ENCODE results near the gene KCNQ1. TPM values are rescaled to one million over a fixed set of nuclear protein-coding genes. Genes with fewer than 3 reads are reported as not detected.
A peak's percentile ranks its signal among the peaks of the same experiment; 100 is the strongest.

The KCNQ1 gene
- total and polyA plus RNA-seq, 4 donors, result 15.4 to 41.7 (median 26.2) TPM

DNA sequence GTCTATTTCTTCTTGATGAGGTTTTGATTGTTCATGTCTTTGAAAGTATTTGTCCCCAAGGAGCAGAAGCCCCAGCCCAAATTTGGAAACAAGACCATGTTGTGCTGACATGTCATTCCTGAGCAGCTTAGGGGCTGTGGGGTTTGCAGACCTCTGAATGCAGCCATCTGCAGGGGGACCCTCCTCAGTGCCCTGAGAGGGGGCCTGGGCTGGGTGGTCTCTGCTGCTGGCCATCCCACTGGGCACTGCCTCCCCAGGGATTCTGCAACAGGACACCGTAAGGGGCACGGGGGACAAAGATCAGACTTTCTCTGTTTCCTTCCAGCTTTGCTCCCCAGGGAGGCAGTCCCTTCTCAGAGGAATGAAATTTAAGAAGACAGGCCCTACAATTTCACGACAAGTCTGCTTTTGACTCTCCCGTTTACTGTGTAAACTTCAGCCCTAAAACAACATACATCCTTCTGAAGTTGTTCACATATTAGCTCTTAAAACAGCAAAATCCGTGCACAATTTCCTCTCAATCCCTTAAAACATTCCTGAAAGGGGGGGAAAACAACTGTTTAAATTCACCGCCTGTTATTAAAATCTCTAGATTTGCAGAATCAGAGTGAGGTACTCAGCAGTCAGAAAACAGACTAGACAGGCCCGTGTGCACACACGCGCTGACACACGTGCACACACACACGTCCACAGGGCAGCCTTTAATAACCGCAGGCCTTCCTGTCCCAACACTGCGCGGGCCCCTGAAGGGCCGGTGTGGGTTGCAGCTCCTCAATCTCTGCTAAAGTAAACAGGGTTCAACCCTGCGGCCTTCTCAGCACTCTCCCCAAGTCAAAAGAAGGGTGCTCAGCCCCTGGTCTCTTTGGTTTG, 109.8 kb downstream of the KCNQ1 start:
- 72 to 85% methylated on average over 16 of the region's 16 CpGs for WGBS, 2 donors
- peak; percentile 17 to 57 (median 20) for DNase-seq
- no peaks in the 10 kb centered on the region for H3K36me3 ChIP-seq (ENCODE audit: control insufficient read depth in 4 of 4, insufficient read depth in 4 of 4, low read length in 4 of 4)
- no peaks in the 10 kb centered on the region for H3K27me3 ChIP-seq (ENCODE audit: control insufficient read depth in 3 of 3, insufficient read depth in 3 of 3, low read length in 2 of 3)
- H3K27ac ChIP-seq (ENCODE audit: low read depth in 1 of 2, low read length in 1 of 2), result no peak overlapping the region
- ATAC-seq (ENCODE audit: insufficient read depth, low FRiP score), result peak; percentile 43
- peak overlapping the region in 1 of 2 donors; percentile 5 for H3K9ac ChIP-seq (ENCODE audit: insufficient read depth in 1 of 2, low read length in 2 of 2)
- H3K4me3 ChIP-seq, result no peak overlapping the region
- H3K9me3 ChIP-seq (ENCODE audit: control insufficient read depth in 4 of 4, insufficient read depth in 3 of 4, low read length in 3 of 4), result peaks cover 0 to 4% (median 0%) of the 10 kb centered on the region in 4 donors
- H3K4me1 ChIP-seq (ENCODE audit: control insufficient read depth in 5 of 5, insufficient read depth in 5 of 5, low read length in 5 of 5), result peaks cover 0 to 31% (median 8%) of the 10 kb centered on the region in 5 donors
- TF ChIP-seq, protein P1, sequence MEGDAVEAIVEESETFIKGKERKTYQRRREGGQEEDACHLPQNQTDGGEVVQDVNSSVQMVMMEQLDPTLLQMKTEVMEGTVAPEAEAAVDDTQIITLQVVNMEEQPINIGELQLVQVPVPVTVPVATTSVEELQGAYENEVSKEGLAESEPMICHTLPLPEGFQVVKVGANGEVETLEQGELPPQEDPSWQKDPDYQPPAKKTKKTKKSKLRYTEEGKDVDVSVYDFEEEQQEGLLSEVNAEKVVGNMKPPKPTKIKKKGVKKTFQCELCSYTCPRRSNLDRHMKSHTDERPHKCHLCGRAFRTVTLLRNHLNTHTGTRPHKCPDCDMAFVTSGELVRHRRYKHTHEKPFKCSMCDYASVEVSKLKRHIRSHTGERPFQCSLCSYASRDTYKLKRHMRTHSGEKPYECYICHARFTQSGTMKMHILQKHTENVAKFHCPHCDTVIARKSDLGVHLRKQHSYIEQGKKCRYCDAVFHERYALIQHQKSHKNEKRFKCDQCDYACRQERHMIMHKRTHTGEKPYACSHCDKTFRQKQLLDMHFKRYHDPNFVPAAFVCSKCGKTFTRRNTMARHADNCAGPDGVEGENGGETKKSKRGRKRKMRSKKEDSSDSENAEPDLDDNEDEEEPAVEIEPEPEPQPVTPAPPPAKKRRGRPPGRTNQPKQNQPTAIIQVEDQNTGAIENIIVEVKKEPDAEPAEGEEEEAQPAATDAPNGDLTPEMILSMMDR (IDR thresholded peaks at IDR 0.05; ENCODE audit: control extremely low read depth, extremely low read depth), result no peak

DNA sequence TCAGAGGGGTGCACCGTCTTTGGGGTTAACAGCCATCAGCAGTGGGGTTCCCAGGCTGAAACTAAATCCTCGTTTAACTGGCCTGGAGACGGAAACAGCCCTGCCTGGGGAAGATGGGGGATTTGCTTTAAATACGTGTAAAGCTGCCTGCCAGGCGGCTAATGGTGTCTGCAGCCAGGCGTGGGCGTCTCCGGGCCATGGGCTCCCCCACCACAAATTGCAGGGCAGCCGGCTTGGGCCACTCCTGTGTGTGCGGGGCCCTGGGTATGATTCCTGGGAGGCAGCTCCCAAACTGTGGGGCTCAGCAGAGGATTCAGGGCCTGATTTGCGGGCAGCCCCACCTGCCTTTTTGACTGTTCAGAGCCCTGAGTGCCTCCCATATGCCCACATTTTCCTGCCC, 110.5 kb downstream of the KCNQ1 start:
- Histone ChIP-seq H3K4me1 (ENCODE audit: control insufficient read depth in 5 of 5, insufficient read depth in 5 of 5, low read length in 5 of 5) (peaks cover 0 to 27% (median 11%) of the 10 kb centered on the region in 5 donors), H3K27me3 (ENCODE audit: control insufficient read depth in 3 of 3, insufficient read depth in 3 of 3, low read length in 2 of 3) (no peaks in the 10 kb centered on the region), H3K9me3 (ENCODE audit: control insufficient read depth in 4 of 4, insufficient read depth in 3 of 4, low read length in 3 of 4) (peaks cover 0 to 4% (median 0%) of the 10 kb centered on the region in 4 donors), H3K36me3 (ENCODE audit: control insufficient read depth in 4 of 4, insufficient read depth in 4 of 4, low read length in 4 of 4) (no peaks in the 10 kb centered on the region), H3K9ac (ENCODE audit: insufficient read depth in 1 of 2, low read length in 2 of 2) (no peak overlapping the region), H3K27ac (ENCODE audit: low read depth in 1 of 2, low read length in 1 of 2) (no peak overlapping the region), H3K4me3 (no peak overlapping the region)
- ATAC-seq (ENCODE audit: insufficient read depth, low FRiP score) (no peak), DNase-seq (peak in 1 of 3 donors; percentile 12)
- TF ChIP-seq, protein P1 (IDR thresholded peaks at IDR 0.05; ENCODE audit: control extremely low read depth, extremely low read depth), result no peak
- 90 to 97% methylated on average over 11 of the region's 11 CpGs for WGBS, 2 donors

DNA sequence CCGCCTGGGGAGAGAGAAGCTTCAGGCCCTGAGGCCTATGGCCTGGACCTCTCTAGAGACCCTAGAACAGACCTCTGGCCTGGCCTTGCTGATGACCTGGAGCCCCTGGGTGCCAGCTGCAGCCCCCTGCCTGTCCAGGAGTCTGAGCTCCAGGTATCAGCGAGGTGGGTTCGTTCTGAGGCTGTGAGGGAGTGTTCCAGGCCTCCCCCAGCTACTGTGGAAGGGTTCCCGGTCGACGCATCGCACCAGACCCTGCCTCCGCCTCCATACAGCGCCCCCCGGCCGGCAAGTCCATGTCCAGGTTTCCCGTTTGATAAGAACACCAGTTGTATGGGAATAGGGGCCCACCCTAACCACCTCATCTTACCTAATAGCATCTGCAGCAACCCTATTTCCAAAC, 111.1 kb downstream of the KCNQ1 start:
- peaks cover 0 to 23% (median 11%) of the 10 kb centered on the region in 5 donors for H3K4me1 ChIP-seq (ENCODE audit: control insufficient read depth in 5 of 5, insufficient read depth in 5 of 5, low read length in 5 of 5)
- 90 to 97% methylated on average over 12 of the region's 12 CpGs for WGBS, 2 donors
- no peaks in the 10 kb centered on the region for H3K36me3 ChIP-seq (ENCODE audit: control insufficient read depth in 4 of 4, insufficient read depth in 4 of 4, low read length in 4 of 4)
- H3K27ac ChIP-seq (ENCODE audit: low read depth in 1 of 2, low read length in 1 of 2), result no peak overlapping the region
- TF ChIP-seq, protein P1 (IDR thresholded peaks at IDR 0.05; ENCODE audit: control extremely low read depth, extremely low read depth), result no peak
- no peak overlapping the region for H3K9ac ChIP-seq (ENCODE audit: insufficient read depth in 1 of 2, low read length in 2 of 2)
- H3K9me3 ChIP-seq (ENCODE audit: control insufficient read depth in 4 of 4, insufficient read depth in 3 of 4, low read length in 3 of 4), result peaks cover 0 to 4% (median 0%) of the 10 kb centered on the region in 4 donors
- DNase-seq, result peak in 1 of 3 donors; percentile 8
- ATAC-seq (ENCODE audit: insufficient read depth, low FRiP score), result no peak
- H3K4me3 ChIP-seq, result no peak overlapping the region
- no peaks in the 10 kb centered on the region for H3K27me3 ChIP-seq (ENCODE audit: control insufficient read depth in 3 of 3, insufficient read depth in 3 of 3, low read length in 2 of 3)
